ENCODE measurements around the gene OR1D5.

- TF ChIP-seq CTCF (conservative IDR thresholded peaks at IDR 0.05) (peak; percentile 63), ZFX (IDR thresholded peaks at IDR 0.05) (no peak)
Observed at GRCh38 chr17:3012926-3013581, 50.4 kb downstream of the OR1D5 start.

All from C4-2B (cell line).